ENCODE results near the gene STK38L.

GRCh38 chr12:27359578-27360340 is 115.7 kb downstream of the STK38L start:
- TF ChIP-seq CTCF (IDR thresholded peaks at IDR 0.05) (no peak), POLR2AphosphoS5 (IDR thresholded peaks at IDR 0.05; ENCODE audit: low read depth, low read length) (no peak), TCF7L2 (IDR thresholded peaks at IDR 0.05; ENCODE audit: low read depth, low read length) (no peak), REST (IDR thresholded peaks at IDR 0.05; ENCODE audit: insufficient read depth in 1 of 2, low read depth in 2 of 2, low read length in 1 of 2) (no peak)
